ENCODE measurements around the gene FOSL2.

FOSL2 gene

GRCh38 chr2:28392297-28393113 lies at the start of gene FOSL2:
TSS of gene FOSL2 (plus strand) at chr2:28392858. CDS start at chr2:28393721, 863 bp downstream.
- peak; percentile 93 for DNase-seq

GRCh38 chr2:28343184-28343942 lies 49.3 kb upstream of the FOSL2 start:
- peak; percentile 6 for DNase-seq

DNA sequence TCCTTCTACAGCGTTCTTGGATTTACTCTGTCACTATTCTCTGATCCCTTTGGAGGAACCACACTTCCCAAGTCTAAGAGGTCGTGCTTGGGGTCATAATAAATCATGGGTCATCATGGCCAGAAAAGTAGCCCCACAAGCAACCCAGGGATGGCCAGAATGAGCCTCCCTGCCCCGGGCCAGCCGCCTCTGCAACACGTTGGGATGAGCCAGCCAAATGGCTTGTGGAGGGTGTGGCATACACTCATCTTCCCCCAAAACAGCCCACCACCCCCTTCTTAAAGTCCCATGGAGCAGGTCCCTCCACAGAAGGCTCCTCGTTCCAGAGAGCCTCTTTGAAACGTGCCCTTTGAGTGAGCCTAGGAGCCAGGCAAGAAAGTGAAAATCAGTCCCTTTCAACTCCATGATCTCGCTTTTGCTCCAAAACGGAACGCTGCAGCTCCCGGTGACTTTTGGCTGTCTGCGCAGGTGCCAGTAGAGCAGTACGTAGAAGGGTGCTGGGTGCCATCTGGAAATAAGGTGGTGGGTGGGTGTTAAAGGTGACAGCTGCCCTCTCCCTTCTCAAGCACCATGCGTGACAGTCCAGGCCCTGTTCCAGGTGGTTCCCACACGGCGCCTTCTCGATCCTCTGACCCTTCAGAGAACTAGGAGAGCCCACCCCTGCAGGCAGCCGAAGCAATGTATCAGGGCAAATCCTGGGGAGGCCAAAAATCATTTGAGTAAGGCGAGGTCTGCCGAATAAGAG lies 48.5 kb upstream of the FOSL2 start:
- no peak for DNase-seq

GRCh38 chr2:28344756-28345373 lies 47.8 kb upstream of the FOSL2 start:
- DNase-seq = no peak

GRCh38 chr2:28345619-28346018 lies 47.0 kb upstream of the FOSL2 start:
- DNase-seq = no peak

- no peak for DNase-seq
Observed at GRCh38 chr2:28346587-28346986, 46.1 kb upstream of the FOSL2 start.

DNA sequence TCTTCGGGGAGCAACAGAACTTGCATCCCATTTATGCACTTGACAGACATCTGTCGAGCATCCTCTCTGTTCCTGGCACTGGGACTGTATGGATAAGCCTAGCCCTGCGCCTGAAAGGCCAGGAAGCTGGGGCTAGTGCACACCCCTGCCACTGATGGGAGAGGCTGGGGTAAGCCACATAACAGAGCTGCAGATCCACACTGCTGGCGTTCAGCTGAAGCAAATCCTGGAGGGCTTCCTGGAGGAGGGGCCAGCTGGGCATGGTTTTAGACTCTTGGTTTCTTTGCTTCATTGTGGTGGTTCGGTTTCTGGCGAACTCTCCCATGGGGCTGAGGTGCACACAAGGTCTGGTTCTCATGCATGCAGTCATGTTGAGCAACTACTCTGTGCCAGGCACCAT lies 45.5 kb upstream of the FOSL2 start:
- no peak for DNase-seq

GRCh38 chr2:28347596-28347995 lies 45.1 kb upstream of the FOSL2 start:
- DNase-seq = no peak

GRCh38 chr2:28348149-28348567 lies 44.5 kb upstream of the FOSL2 start:
- no peak for DNase-seq

- no peak for DNase-seq
Observed at GRCh38 chr2:28348921-28349320, 43.7 kb upstream of the FOSL2 start.

- no peak for DNase-seq
Observed at GRCh38 chr2:28349546-28350165, 43.0 kb upstream of the FOSL2 start.

DNA sequence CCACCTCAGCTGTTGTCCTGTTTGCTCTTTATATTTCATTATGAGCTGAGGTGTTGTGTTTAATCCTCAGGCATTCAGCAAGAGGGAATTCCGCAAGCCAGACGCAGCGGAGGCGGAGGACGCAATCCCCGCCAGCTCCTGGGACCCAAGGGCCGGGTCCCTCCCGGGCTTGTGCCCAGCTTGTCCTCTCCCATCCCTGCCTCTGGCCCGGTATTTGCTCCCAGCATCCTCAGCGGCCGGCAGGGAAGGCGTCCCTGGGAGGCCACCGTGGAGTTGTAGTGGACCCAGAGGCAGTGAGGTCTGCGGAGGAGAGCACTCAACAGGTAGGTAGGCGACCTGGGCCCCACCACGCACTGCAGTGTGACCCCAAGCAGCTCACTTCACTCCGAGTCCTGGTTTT lies 42.5 kb upstream of the FOSL2 start:
- DNase-seq = no peak

- no peak for DNase-seq
Observed at GRCh38 chr2:28350791-28351285, 41.8 kb upstream of the FOSL2 start.

DNA sequence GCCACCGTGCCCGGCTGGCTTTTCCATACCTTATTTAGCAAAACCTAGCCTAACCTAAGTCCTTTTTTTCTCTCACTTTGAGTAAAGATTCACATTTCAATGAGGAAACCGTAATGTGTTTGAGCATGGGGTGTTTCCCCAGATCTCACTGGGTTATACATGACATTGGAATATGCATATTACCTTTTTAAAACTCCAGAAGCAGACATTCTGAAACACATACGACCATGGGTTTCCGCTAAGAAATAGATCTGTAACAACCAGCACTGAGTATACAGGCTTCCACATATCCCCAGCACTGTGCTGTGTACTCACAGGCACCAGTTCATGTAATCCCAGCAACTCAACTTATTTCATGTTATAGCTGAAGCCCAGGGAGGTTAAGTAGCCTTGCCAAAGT lies 41.0 kb upstream of the FOSL2 start:
- DNase-seq = no peak

DNA sequence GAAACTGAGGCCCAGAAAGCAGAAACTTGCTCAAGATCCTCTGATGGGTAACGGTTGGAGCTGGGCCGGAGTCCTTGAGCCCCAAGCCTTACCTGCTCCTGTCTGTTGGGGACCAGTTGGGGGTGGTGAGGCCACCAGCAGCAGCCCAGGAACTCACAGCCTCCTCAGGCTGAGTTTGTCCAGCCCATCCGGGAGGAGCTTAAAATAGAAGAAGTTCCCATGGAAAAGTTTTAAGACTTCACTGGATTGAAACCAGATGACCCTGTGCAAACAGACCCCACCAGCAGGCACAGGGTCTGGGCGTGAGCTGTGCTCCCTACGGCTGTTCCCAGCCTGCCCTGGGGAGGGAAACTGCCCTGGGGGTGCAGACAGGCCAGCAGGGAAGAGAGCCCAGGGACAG lies 40.6 kb upstream of the FOSL2 start:
- no peak for DNase-seq

DNA sequence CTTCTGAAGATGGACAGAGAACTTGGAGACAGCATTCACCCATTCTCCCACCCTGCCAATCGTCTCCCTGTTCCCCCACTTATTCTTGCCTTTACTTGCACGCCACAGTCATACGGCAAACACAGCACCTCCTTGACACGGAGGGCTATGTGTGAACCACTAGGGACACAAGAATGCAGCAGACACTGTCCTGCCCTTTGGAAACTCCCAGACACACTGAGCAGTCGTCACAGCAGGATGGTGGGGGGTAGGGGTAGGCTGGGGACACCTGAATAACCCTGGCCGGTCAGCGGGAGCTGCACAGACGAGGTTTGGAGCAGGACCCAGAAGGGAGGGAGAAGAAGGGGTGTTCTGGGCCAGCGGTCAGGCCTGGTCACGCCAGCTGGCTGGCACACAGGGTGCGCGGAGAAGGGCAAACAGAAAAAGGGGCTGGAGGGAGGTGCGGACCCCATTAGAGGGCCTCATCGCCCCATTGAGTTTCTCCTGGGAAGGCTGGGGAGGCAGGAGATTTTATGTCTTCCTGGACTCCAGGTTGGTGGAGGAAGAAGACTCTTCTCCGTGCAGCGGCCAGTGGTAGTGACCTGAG lies 40.0 kb upstream of the FOSL2 start:
- no peak for DNase-seq

GRCh38 chr2:28354920-28355520 lies 37.6 kb upstream of the FOSL2 start:
- DNase-seq = no peak

- no peak for DNase-seq
Observed at GRCh38 chr2:28355521-28356094, 37.0 kb upstream of the FOSL2 start.

DNA sequence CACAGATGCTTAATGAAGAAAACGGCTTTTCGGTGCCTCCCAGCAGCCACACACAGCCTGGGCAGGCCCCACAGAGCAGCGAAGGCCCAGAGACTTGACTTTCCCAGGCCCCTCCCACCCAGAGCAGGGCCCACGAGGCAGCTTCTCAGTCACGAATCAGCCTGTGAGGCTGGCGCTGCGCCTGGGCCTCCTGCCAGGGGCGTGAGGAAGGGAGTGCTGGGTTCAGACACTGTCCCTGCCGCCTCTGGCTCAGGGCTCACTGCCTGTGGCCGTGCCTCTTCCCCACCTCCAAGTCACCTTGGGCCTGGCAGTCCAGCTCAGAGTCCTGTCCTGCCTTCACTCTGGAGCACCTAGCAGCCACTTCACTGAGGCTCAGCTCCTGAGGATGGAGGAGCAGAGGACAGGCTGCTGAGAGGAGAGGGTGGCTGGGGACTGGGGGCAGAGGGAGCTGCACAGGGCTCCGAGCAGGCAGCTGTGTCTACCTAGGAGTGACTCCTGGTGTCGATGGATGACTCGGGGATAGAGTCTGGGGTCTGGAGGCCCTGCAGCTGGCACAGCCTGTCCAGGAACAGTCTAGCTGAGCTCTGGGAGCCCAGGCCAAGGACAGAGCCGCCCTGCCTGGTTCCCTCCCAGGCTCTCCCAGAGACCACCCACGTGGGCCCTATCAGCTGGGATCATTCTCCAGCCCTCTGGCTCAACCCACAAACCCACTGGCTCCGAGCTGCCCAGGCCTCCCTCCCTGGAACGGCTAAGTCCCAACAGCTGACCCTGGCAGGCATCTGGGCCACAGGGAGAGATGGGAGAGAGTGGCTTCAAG lies 36.4 kb upstream of the FOSL2 start:
- DNase-seq = no peak

GRCh38 chr2:28357055-28357454 lies 35.6 kb upstream of the FOSL2 start:
- DNase-seq = no peak
